T-helper 22 cell (primary cell): ENCODE data around the gene KIFC3.
A peak's percentile ranks its signal among the peaks of the same experiment; 100 is the strongest.
"Not testable (repeated sequence)": the region's sequence is repeated elsewhere in the genome, so short reads cannot be mapped to it uniquely, and the experiment has no call there.

Experiments
- DNase-seq: peaks from one replicate; pipeline ENCODE4 v3.0.0-alpha.2; 2020; ENCODE audit warnings: low read depth

KIFC3 gene

GRCh38 chr16:57802341-57803133 is at the start of gene KIFC3:
TSS of gene KIFC3 (minus strand) at chr16:57802491. CDS start at chr16:57798243, 4,248 bp downstream.
- DNase-seq, result peak; percentile 44

GRCh38 chr16:57848181-57848580 is 45.9 kb upstream of the KIFC3 start:
- no peak for DNase-seq

GRCh38 chr16:57846931-57847330 is 44.6 kb upstream of the KIFC3 start:
- DNase-seq, result not testable (repeated sequence)

- no peak for DNase-seq
Measured at GRCh38 chr16:57846078-57846697, 43.9 kb upstream of the KIFC3 start.

GRCh38 chr16:57845115-57845514 is 42.8 kb upstream of the KIFC3 start:
- DNase-seq, result no peak

GRCh38 chr16:57844416-57845030 is 42.2 kb upstream of the KIFC3 start:
- no peak for DNase-seq

GRCh38 chr16:57843400-57843799 is 41.1 kb upstream of the KIFC3 start:
- DNase-seq, result no peak

GRCh38 chr16:57842601-57843000 is 40.3 kb upstream of the KIFC3 start:
- DNase-seq, result no peak

GRCh38 chr16:57840833-57841232 is 38.5 kb upstream of the KIFC3 start:
- DNase-seq, result no peak

GRCh38 chr16:57838161-57838560 is 35.9 kb upstream of the KIFC3 start:
- no peak for DNase-seq

- DNase-seq, result no peak
Measured at GRCh38 chr16:57837305-57838125, 35.2 kb upstream of the KIFC3 start.

GRCh38 chr16:57835439-57835838 is 33.1 kb upstream of the KIFC3 start:
- DNase-seq, result not testable (repeated sequence)

- DNase-seq, result no peak
Measured at GRCh38 chr16:57834936-57835335, 32.6 kb upstream of the KIFC3 start.

- no peak for DNase-seq
Measured at GRCh38 chr16:57830890-57831484, 28.7 kb upstream of the KIFC3 start.

GRCh38 chr16:57829969-57830360 is 27.7 kb upstream of the KIFC3 start:
- DNase-seq, result no peak

GRCh38 chr16:57828272-57829161 is 26.2 kb upstream of the KIFC3 start:
- DNase-seq, result no peak

GRCh38 chr16:57826706-57827625 is 24.7 kb upstream of the KIFC3 start:
- DNase-seq, result no peak

- DNase-seq, result no peak
Measured at GRCh38 chr16:57826052-57826451, 23.8 kb upstream of the KIFC3 start.

GRCh38 chr16:57825298-57826044 is 23.2 kb upstream of the KIFC3 start:
- no peak for DNase-seq
